ENCODE data around the gene ZNF692. TPM values are rescaled to one million over a fixed set of nuclear protein-coding genes. Genes with fewer than 3 reads are reported as not detected.

Gene ZNF692
- total RNA-seq, 4 donors from 2014 or later = 41.8 to 100 (median 64.6) TPM

DNA sequence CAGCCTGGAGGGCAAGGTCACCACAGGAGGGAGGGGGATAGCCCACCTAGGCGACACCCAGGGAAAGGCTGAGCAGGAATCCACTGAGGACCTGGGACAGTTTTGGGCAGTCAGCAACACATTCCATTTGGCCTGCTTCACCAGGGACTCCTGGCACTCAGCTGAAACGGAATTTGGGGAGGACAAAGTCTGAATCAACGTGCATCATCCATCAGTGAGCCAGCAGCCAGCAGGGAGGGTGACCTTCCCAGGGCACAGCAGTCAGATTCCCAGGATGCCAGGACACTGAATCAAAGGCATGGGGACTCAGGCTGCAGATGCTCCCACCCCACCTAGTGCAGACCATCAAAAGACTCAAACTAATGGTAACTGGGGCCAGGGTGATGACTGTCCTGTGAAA lies 37.8 kb downstream of the ZNF692 start:
- intact Hi-C loops (cut with DNase I; ENCODE audit: low total_unique reads) (no loop called here), in situ Hi-C loops (cut with MboI; ENCODE audit: low pct_ligation_motif_present in 1 of 4, low pct_unique_long_range_greater_than_20kb in 1 of 4, low sequenced_read_pairs in 3 of 4) (no loop called here)
- H3K9me3 ChIP-seq = no peaks in the 10 kb centered on the region
- H3K4me1 ChIP-seq = peaks cover 30 to 45% (median 36%) of the 10 kb centered on the region in 4 donors
- peaks cover 0 to 15% (median 2%) of the 10 kb centered on the region in 4 donors for H3K36me3 ChIP-seq
- no peak overlapping the region for H3K4me3 ChIP-seq
- TF ChIP-seq EP300 (IDR thresholded peaks at IDR 0.05; ENCODE audit: low read depth) = no peak
- TF ChIP-seq, protein P1, sequence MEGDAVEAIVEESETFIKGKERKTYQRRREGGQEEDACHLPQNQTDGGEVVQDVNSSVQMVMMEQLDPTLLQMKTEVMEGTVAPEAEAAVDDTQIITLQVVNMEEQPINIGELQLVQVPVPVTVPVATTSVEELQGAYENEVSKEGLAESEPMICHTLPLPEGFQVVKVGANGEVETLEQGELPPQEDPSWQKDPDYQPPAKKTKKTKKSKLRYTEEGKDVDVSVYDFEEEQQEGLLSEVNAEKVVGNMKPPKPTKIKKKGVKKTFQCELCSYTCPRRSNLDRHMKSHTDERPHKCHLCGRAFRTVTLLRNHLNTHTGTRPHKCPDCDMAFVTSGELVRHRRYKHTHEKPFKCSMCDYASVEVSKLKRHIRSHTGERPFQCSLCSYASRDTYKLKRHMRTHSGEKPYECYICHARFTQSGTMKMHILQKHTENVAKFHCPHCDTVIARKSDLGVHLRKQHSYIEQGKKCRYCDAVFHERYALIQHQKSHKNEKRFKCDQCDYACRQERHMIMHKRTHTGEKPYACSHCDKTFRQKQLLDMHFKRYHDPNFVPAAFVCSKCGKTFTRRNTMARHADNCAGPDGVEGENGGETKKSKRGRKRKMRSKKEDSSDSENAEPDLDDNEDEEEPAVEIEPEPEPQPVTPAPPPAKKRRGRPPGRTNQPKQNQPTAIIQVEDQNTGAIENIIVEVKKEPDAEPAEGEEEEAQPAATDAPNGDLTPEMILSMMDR (IDR thresholded peaks at IDR 0.05) = no peak
- TF ChIP-seq POLR2A (IDR thresholded peaks at IDR 0.05) = no peak
- no peak for TF ChIP-seq POLR2AphosphoS5 (IDR thresholded peaks at IDR 0.05)
- 81% methylated on average over 3 of the region's 3 CpGs; no CpG with 5 or more reads in 1 of the 2 donors for WGBS, 2 donors (ENCODE audit: low coverage in 1 of 2)
- no peak for DNase-seq
- no peaks in the 10 kb centered on the region for H3K27me3 ChIP-seq
- H3K27ac ChIP-seq = no peak overlapping the region

DNA sequence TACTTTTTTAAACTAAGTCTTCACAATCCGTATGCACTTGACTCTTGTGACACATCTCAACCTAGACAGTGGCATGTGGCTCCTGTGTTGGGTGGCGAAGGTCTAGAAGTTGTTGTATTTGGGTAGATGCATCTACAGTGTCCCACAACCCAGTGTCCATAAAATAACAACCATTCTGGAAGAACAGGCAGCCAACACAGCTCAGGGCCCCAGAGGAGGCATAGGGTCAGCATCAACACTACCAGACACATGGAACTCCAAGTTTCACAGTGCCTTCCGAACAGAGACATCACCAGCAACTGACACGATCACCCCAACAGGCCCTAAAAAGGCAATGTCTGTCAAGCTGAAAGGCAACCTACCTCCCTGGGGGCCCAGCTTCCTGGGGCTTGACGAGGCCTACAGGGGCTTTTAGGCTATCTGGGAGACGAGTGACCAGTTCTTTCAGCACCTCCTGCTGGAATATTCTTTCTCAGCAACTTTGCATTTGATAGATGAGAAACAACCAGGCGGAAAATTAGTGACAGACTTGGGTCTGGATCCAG lies 38.8 kb downstream of the ZNF692 start:
- no peak overlapping the region for H3K27ac ChIP-seq
- no peaks in the 10 kb centered on the region for H3K27me3 ChIP-seq
- H3K9me3 ChIP-seq = no peaks in the 10 kb centered on the region
- 84 to 90% methylated on average over 2 to 7 of the region's 7 CpGs for WGBS, 2 donors (ENCODE audit: low coverage in 1 of 2)
- intact Hi-C loops (cut with DNase I; ENCODE audit: low total_unique reads) = no loop called here
- no peak overlapping the region for H3K4me3 ChIP-seq
- TF ChIP-seq POLR2AphosphoS5 (IDR thresholded peaks at IDR 0.05) (no peak), EP300 (IDR thresholded peaks at IDR 0.05; ENCODE audit: low read depth) (no peak), POLR2A (IDR thresholded peaks at IDR 0.05) (no peak)
- TF ChIP-seq, protein P1 (IDR thresholded peaks at IDR 0.05) = no peak
- in situ Hi-C loops (cut with MboI; ENCODE audit: low pct_ligation_motif_present in 1 of 4, low pct_unique_long_range_greater_than_20kb in 1 of 4, low sequenced_read_pairs in 3 of 4) = no loop called here
- DNase-seq = no peak
- H3K4me1 ChIP-seq = peaks cover 29 to 43% (median 35%) of the 10 kb centered on the region in 4 donors
- H3K36me3 ChIP-seq = peaks cover 0 to 25% (median 5%) of the 10 kb centered on the region in 4 donors

DNA sequence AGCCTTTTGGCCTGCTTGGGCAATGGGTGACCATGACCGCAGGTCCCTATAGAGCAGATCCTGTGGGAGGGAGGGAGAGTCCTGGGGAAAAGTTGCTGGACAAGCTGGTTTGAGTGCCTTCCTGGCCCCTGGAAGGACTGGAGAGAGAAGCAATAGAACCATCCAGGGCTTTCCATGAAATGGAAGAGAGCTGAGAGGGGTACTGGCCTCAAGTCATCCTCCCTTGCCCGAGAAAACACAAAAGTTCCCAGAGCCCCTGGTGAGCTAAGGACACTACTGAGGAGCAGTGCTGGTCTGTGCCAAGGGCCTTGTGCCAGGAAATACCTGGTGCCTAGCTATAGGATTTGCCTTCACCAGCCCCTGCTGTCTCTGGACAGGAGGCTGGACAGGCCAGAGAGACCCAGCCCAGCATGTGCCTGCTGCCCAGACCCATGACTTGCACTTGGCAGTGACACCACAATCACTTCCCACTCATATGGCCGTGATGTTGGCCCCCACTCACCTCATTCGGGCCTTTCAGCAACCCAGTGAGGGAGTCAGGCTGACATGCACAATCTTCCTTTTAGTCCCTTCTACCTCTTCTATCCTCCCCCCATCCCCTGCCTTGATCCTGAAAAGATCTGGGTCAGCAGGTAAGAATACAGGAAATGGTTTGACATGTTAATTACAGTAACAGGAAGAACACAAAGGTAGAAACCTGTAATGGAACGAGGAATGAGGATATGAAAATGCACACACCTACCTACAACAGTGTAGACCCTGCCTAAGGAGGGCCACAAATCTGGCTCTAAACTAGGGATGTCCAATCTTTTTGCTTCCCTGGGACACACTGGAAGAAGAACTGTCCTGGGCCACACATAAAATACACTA lies 40.1 kb downstream of the ZNF692 start:
- TF ChIP-seq POLR2A (IDR thresholded peaks at IDR 0.05) = no peak
- no peak for TF ChIP-seq EP300 (IDR thresholded peaks at IDR 0.05; ENCODE audit: low read depth)
- TF ChIP-seq, protein P1 (IDR thresholded peaks at IDR 0.05) = no peak
- no peak for TF ChIP-seq POLR2AphosphoS5 (IDR thresholded peaks at IDR 0.05)
- no peaks in the 10 kb centered on the region for H3K27me3 ChIP-seq
- no peak for DNase-seq
- intact Hi-C loops (cut with DNase I; ENCODE audit: low total_unique reads) (no loop called here), in situ Hi-C loops (cut with MboI; ENCODE audit: low pct_ligation_motif_present in 1 of 4, low pct_unique_long_range_greater_than_20kb in 1 of 4, low sequenced_read_pairs in 3 of 4) (no loop called here)
- peaks cover 15 to 30% (median 21%) of the 10 kb centered on the region in 4 donors for H3K4me1 ChIP-seq
- H3K36me3 ChIP-seq = peaks cover 0 to 37% (median 12%) of the 10 kb centered on the region in 4 donors
- 72% methylated on average over 5 of the region's 5 CpGs; no CpG with 5 or more reads in 1 of the 2 donors for WGBS, 2 donors (ENCODE audit: low coverage in 1 of 2)
- no peak overlapping the region for H3K27ac ChIP-seq
- H3K9me3 ChIP-seq = no peaks in the 10 kb centered on the region
- H3K4me3 ChIP-seq = no peak overlapping the region

DNA sequence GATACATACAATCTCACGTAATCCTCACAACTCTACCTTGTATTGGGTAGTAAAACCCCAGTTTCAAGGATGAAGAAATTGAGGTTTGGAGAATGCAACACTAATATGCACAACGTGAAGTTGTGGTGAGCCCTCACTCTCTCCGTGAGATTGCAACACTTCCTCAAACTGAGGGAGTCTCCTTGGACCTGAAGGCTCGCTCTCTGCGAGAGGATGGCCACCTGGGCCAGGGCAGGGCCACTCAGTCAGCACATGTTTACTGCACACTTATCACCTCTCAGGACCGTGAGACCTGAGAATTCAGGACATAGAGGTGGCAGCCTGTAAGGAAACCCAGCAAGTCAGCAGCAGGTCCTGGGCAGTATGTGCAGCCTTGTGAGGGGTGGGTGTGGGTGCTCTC lies 41.8 kb downstream of the ZNF692 start:
- Histone ChIP-seq H3K4me1 (peaks cover 0 to 13% (median 7%) of the 10 kb centered on the region in 4 donors), H3K27me3 (no peaks in the 10 kb centered on the region), H3K36me3 (peaks cover 0 to 42% (median 16%) of the 10 kb centered on the region in 4 donors), H3K27ac (no peak overlapping the region), H3K9me3 (no peaks in the 10 kb centered on the region), H3K4me3 (no peak overlapping the region)
- no peak for TF ChIP-seq POLR2AphosphoS5 (IDR thresholded peaks at IDR 0.05)
- TF ChIP-seq POLR2A (IDR thresholded peaks at IDR 0.05) = no peak
- TF ChIP-seq, protein P1 (IDR thresholded peaks at IDR 0.05) = no peak
- TF ChIP-seq EP300 (IDR thresholded peaks at IDR 0.05; ENCODE audit: low read depth) = no peak
- 80% methylated on average over 6 of the region's 6 CpGs; no CpG with 5 or more reads in 1 of the 2 donors for WGBS, 2 donors (ENCODE audit: low coverage in 1 of 2)
- in situ Hi-C loops (cut with MboI; ENCODE audit: low pct_ligation_motif_present in 1 of 4, low pct_unique_long_range_greater_than_20kb in 1 of 4, low sequenced_read_pairs in 3 of 4) (no loop called here), intact Hi-C loops (cut with DNase I; ENCODE audit: low total_unique reads) (no loop called here)
- no peak for DNase-seq

All from transverse colon (tissue), 4 donors.